ENCODE results near the gene LMF2. TPM values are rescaled to one million over a fixed set of nuclear protein-coding genes. Genes with fewer than 3 reads are reported as not detected.

Gene LMF2
- total RNA-seq, 2 experiments from 2014 or later, result 107 to 114 TPM

DNA sequence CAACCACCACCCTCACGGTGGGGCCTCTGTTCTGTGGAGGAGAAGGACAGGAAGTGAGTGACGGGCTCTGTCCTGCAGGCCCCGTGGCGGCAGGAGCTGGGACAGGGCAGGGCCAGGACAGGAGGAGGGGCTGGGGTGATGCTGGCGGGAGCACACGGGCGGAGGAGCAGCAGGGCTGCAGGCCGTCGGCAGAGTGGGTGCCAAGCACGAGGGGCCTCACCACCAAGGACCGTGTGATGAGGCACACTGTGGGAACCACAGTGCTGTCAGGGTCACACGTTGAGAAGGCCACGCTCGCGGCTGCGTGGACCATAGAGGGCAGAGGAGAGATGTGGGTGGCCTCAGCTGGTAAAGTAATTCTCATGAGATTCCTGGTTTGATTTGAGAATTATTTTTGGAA, 9.4 kb upstream of the LMF2 start:
- no peak overlapping the region for H3K4me3 ChIP-seq (ENCODE audit: low read length)
- intact Hi-C loops (cut with DNase I, micrococcal nuclease), result no loop called here

DNA sequence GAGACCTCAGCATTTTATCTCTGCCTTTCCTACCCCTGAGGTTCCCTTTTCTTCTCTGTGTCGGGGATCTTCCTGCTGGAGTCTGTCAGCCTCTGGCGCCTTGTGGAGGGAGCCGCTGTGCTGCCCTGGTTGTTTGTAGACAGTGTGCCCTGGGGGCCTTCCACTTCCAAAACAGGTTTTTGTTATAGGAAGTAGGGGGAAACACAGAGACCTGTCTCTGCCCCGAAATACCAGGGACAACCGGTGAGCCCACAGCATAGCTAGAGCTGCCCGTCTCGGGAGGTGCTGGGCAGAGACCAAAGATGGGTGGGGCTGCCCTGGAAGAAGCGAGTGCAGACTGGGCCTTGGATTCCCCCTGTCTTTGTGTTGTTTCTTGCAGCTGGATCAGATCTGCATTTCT, 8.6 kb upstream of the LMF2 start:
- ATAC-seq (ENCODE audit: poor library complexity), result no peak
- Histone ChIP-seq H3K4me3 (ENCODE audit: low read length) (no peak overlapping the region), H3K9me3 (ENCODE audit: control insufficient read depth in 1 of 2, insufficient read depth in 1 of 2, low read length in 2 of 2) (no peaks in the 10 kb centered on the region), H3K27ac (ENCODE audit: low read depth in 1 of 2, low read length in 2 of 2) (no peak overlapping the region), H3K27me3 (ENCODE audit: control insufficient read depth in 1 of 2, insufficient read depth in 2 of 2, low read length in 2 of 2) (no peaks in the 10 kb centered on the region), H3K4me1 (ENCODE audit: insufficient read depth, low read length) (peaks cover 2% of the 10 kb centered on the region), H3K36me3 (ENCODE audit: insufficient read depth, low read length) (peaks cover 52% of the 10 kb centered on the region)
- TF ChIP-seq, protein P1, sequence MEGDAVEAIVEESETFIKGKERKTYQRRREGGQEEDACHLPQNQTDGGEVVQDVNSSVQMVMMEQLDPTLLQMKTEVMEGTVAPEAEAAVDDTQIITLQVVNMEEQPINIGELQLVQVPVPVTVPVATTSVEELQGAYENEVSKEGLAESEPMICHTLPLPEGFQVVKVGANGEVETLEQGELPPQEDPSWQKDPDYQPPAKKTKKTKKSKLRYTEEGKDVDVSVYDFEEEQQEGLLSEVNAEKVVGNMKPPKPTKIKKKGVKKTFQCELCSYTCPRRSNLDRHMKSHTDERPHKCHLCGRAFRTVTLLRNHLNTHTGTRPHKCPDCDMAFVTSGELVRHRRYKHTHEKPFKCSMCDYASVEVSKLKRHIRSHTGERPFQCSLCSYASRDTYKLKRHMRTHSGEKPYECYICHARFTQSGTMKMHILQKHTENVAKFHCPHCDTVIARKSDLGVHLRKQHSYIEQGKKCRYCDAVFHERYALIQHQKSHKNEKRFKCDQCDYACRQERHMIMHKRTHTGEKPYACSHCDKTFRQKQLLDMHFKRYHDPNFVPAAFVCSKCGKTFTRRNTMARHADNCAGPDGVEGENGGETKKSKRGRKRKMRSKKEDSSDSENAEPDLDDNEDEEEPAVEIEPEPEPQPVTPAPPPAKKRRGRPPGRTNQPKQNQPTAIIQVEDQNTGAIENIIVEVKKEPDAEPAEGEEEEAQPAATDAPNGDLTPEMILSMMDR (IDR thresholded peaks at IDR 0.05), result no peak
- peaks cover 7% of the 10 kb centered on the region for H3K4me1 Mint-ChIP-seq (ENCODE audit: low read depth)
- intact Hi-C loops (cut with DNase I, micrococcal nuclease), result no loop called here
- ChIA-PET CTCF (no interaction called here), POLR2A (interaction anchor here (0.8 kb wide), 1 partner anchor 10 kb away, joined by 3 read pairs; no protein-coding TSS in a partner anchor)
- H3K27ac Mint-ChIP-seq, result no peak overlapping the region
- H3K36me3 Mint-ChIP-seq (ENCODE audit: low read depth), result peaks cover 65% of the 10 kb centered on the region
- no peaks in the 10 kb centered on the region for H3K27me3 Mint-ChIP-seq
- H3K4me3 Mint-ChIP-seq, result no peak overlapping the region
- no peak for DNase-seq
- H3K9me3 Mint-ChIP-seq, result no peaks in the 10 kb centered on the region

More for the DNA sequence above, 9.4 kb upstream of the LMF2 start:
- Histone ChIP-seq H3K36me3 (ENCODE audit: insufficient read depth, low read length) (peaks cover 60% of the 10 kb centered on the region), H3K9me3 (ENCODE audit: control insufficient read depth in 1 of 2, insufficient read depth in 1 of 2, low read length in 2 of 2) (no peaks in the 10 kb centered on the region), H3K27me3 (ENCODE audit: control insufficient read depth in 1 of 2, insufficient read depth in 2 of 2, low read length in 2 of 2) (no peaks in the 10 kb centered on the region), H3K27ac (ENCODE audit: low read depth in 1 of 2, low read length in 2 of 2) (no peak overlapping the region), H3K4me1 (ENCODE audit: insufficient read depth, low read length) (peaks cover 2% of the 10 kb centered on the region)
- Mint-ChIP-seq H3K4me3 (no peak overlapping the region), H3K27me3 (no peaks in the 10 kb centered on the region), H3K36me3 (ENCODE audit: low read depth) (peaks cover 67% of the 10 kb centered on the region), H3K4me1 (ENCODE audit: low read depth) (peaks cover 7% of the 10 kb centered on the region), H3K27ac (no peak overlapping the region), H3K9me3 (no peaks in the 10 kb centered on the region)
- ATAC-seq (ENCODE audit: poor library complexity) (no peak), DNase-seq (no peak)
- POLR2A ChIA-PET, result interaction anchor here (1.1 to 1.3 kb wide), 2 partner anchors 9 kb away, joined by 5 to 6 read pairs; partner anchors contain the start of genes LMF2, NCAPH2 and SCO2
- TF ChIP-seq, protein P1 (IDR thresholded peaks at IDR 0.05), result no peak
- CTCF ChIA-PET, result interaction anchor here (0.8 kb wide), 1 partner anchor 9 kb away, joined by 3 read pairs; no protein-coding TSS in a partner anchor

DNA sequence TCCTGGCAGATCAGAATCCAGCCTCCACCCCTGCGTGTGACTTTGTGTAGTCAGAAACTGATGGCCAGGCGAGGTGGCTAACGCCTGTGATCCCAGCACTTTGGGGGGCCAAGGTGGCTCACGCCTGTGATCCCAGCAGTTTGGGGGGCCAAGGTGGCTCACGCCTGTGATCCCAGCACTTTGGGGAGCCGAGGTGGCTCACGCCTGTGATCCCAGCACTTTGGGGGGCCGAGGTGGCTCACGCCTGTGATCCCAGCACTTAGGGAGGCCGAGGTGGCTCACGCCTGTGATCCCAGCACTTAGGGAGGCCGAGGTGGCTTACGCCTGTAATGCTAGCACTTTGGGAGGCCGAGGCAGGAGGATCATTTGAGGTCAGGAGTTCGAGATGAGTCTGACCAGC, 5.7 kb upstream of the LMF2 start:
- Mint-ChIP-seq H3K4me1 (ENCODE audit: low read depth) (peaks cover 21% of the 10 kb centered on the region), H3K27ac (no peak overlapping the region), H3K9me3 (no peaks in the 10 kb centered on the region), H3K4me3 (no peak overlapping the region), H3K36me3 (ENCODE audit: low read depth) (peaks cover 42% of the 10 kb centered on the region), H3K27me3 (no peaks in the 10 kb centered on the region)
- ChIA-PET CTCF (no interaction called here), POLR2A (interaction anchor here (1.2 to 2.1 kb wide), 3 partner anchors 12 to 108 kb away, joined by 3 to 7 read pairs (median 5); partner anchors contain the start of gene SCO2)
- DNase-seq, result no peak
- TF ChIP-seq, protein P1 (IDR thresholded peaks at IDR 0.05), result no peak
- intact Hi-C loops (cut with DNase I, micrococcal nuclease), result no loop called here
- H3K4me3 ChIP-seq (ENCODE audit: low read length), result no peak overlapping the region
- H3K9me3 ChIP-seq (ENCODE audit: control insufficient read depth in 1 of 2, insufficient read depth in 1 of 2, low read length in 2 of 2), result no peaks in the 10 kb centered on the region
- H3K27me3 ChIP-seq (ENCODE audit: control insufficient read depth in 1 of 2, insufficient read depth in 2 of 2, low read length in 2 of 2), result no peaks in the 10 kb centered on the region
- no peak overlapping the region for H3K27ac ChIP-seq (ENCODE audit: low read depth in 1 of 2, low read length in 2 of 2)
- H3K4me1 ChIP-seq (ENCODE audit: insufficient read depth, low read length), result peaks cover 11% of the 10 kb centered on the region
- no peak for ATAC-seq (ENCODE audit: poor library complexity)
- H3K36me3 ChIP-seq (ENCODE audit: insufficient read depth, low read length), result peaks cover 34% of the 10 kb centered on the region
